Testis (tissue), 3 donors: ENCODE data around the gene TNS3. TPM values are rescaled to one million over a fixed set of nuclear protein-coding genes. Genes with fewer than 3 reads are reported as not detected.

Experiments
- DNase-seq: peaks from one replicate; pipeline ENCODE4 v3.0.0-alpha.2; 2019
- H3K27ac ChIP-seq, 2 donors: fragments of 200-600 bp; sonication (generic); one replicate each; pipeline ENCODE4 v1.5.1; 2019
- H3K27me3 ChIP-seq: fragments of 200-600 bp; sonication (generic); one replicate; pipeline ENCODE4 v1.5.1; 2019
- H3K36me3 ChIP-seq: fragments of 200-600 bp; sonication (generic); one replicate; pipeline ENCODE4 v1.5.1; 2017; ENCODE audit warnings: low read depth; ENCODE audit errors: missing control alignments
- H3K4me1 ChIP-seq: fragments of 200-600 bp; sonication (generic); one replicate; pipeline ENCODE4 v1.5.1; 2019
- H3K4me3 ChIP-seq, 2 donors: fragments of 200-600 bp; sonication (generic); one replicate each; pipeline ENCODE4 v1.5.1; 2017 to 2019
- H3K9me3 ChIP-seq: fragments of 200-600 bp; sonication (generic); one replicate; pipeline ENCODE4 v1.5.1; 2017
- POLR2A ChIP-seq: fragments of 450-650 bp; IDR thresholded peaks from one replicate; pipeline ENCODE4 v1.6.1; 2017; ENCODE audit warnings: antibody characterized with exemption, mild to moderate bottlenecking, moderate library complexity
- WGBS, 2 donors: methylation state at CpG; one replicate each; pipeline ENCODE4 v1.1.5; 2018; 5-methylcytosine and 5-hydroxymethylcytosine counted together
- intact Hi-C: fragments of 100-400 bp; cut with DNase I; formaldehyde crosslinking; loops from one replicate; pipeline ENCODE4 v1.15.1; 2023; ENCODE audit warnings: low total_unique reads
- polyA plus RNA-seq: library from polyadenylated mRNA; stranded (reverse); fragments of 350-450 nt; fragmentation: Illumina TruSeq; extraction: RNeasy Lipid Tissue Mini Kit (QIAGEN cat#74804); gene quantifications from one replicate; pipeline ENCODE4 v1.2.3, GENCODE V29; 2014; ENCODE audit warnings: low read depth, low replicate concordance; ENCODE audit not compliant: insufficient read depth
- total RNA-seq, 2 donors: library from RNA; depleted of rRNA; stranded (reverse); fragments of >200 nt; gene quantifications; one replicate each; pipeline ENCODE4 v1.2.3, GENCODE V29; 2016
- TF ChIP-seq, protein P1 (sequence below), 3 experiments: fragments of 450-650 bp in 2 of 3; fragments of 200-600 bp in 1 of 3; sonication (generic) in 1 of 3; IDR thresholded peaks; one replicate each; pipeline ENCODE4 v1.5.1; 2016 to 2019; ENCODE audit warnings: antibody characterized with exemption in 3 of 3, mild to moderate bottlenecking in 2 of 3, moderate library complexity in 1 of 3

The TNS3 gene
- total and polyA plus RNA-seq, 3 donors from 2014 or later = 28.5 to 93.5 (median 60.0) TPM

DNA sequence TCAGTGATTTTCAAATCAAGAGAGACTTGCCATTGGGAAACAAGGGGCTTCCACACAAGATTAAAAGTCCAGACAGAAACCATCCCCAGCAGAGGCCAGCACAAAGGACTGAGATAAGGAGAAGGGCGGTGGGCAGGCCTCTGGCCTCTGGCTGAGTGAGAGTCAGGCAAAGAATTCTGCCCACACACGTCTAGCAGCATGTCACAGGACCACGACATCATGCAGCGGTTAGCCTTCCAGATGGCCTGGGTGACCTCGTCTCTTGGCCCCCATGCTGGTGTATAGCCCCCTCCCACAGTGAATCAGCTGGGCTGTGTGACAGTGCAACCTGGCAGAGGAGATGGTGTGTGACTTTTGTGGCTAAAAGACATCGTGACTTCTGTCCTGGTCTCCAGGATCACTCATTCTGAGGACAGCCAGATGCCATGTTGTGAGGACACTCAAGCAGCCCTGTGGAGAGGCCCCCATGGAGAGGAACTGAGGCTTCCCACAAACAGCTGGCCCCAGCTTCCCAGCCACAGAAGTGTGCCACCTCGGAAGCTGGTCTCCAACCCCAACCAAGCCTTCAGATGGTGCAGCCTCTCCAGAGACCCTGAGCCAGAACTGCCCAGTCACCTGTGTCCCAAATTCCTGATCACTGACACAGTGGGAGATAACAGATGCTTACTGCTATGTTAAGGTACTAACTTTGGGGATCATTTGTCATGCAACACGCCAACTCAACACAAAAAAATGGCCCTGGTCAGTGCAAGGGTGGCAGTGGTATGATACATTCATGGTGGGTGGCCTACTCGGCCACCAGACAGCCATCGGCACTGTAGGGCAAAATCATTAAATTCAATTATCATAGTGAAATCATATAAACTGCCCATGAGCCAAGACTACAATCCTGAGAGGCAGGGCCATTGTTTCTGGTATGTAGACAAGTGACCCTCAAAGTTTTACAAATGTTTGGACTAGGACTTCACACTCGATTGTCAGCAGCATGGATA is 73.2 kb downstream of the TNS3 start:
- no peak overlapping the region for H3K27ac ChIP-seq
- WGBS, 2 donors = 85% methylated on average over 10 to 11 of the region's 11 CpGs
- no peak overlapping the region for H3K4me3 ChIP-seq
- H3K36me3 ChIP-seq = no peaks in the 10 kb centered on the region
- peak; percentile 62 for DNase-seq
- intact Hi-C loops = no loop called here
- no peak for TF ChIP-seq POLR2A
- TF ChIP-seq, protein P1, sequence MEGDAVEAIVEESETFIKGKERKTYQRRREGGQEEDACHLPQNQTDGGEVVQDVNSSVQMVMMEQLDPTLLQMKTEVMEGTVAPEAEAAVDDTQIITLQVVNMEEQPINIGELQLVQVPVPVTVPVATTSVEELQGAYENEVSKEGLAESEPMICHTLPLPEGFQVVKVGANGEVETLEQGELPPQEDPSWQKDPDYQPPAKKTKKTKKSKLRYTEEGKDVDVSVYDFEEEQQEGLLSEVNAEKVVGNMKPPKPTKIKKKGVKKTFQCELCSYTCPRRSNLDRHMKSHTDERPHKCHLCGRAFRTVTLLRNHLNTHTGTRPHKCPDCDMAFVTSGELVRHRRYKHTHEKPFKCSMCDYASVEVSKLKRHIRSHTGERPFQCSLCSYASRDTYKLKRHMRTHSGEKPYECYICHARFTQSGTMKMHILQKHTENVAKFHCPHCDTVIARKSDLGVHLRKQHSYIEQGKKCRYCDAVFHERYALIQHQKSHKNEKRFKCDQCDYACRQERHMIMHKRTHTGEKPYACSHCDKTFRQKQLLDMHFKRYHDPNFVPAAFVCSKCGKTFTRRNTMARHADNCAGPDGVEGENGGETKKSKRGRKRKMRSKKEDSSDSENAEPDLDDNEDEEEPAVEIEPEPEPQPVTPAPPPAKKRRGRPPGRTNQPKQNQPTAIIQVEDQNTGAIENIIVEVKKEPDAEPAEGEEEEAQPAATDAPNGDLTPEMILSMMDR (IDR thresholded peaks at IDR 0.05) = no peak
- H3K27me3 ChIP-seq = no peaks in the 10 kb centered on the region
- H3K9me3 ChIP-seq = no peaks in the 10 kb centered on the region
- H3K4me1 ChIP-seq = peaks cover 38% of the 10 kb centered on the region

GRCh38 chr7:47507522-47507921 is 74.4 kb downstream of the TNS3 start:
- TF ChIP-seq, protein P1 (IDR thresholded peaks at IDR 0.05) = no peak
- no peak for TF ChIP-seq POLR2A
- Histone ChIP-seq H3K9me3 (no peaks in the 10 kb centered on the region), H3K27me3 (no peaks in the 10 kb centered on the region), H3K27ac (peak overlapping the region; percentile 1 to 50), H3K4me3 (no peak overlapping the region), H3K4me1 (peaks cover 39% of the 10 kb centered on the region), H3K36me3 (no peaks in the 10 kb centered on the region)
- intact Hi-C loops = no loop called here
- no peak for DNase-seq
- WGBS, 2 donors = 67 to 68% methylated on average over 9 of the region's 9 CpGs

GRCh38 chr7:47506382-47507339 is 75.2 kb downstream of the TNS3 start:
- 50 to 57% methylated on average over 14 of the region's 14 CpGs for WGBS, 2 donors
- H3K27me3 ChIP-seq = no peaks in the 10 kb centered on the region
- H3K36me3 ChIP-seq = no peaks in the 10 kb centered on the region
- no peak overlapping the region for H3K4me3 ChIP-seq
- H3K4me1 ChIP-seq = peaks cover 47% of the 10 kb centered on the region
- peak overlapping the region in 1 of 2 donors; percentile 1 for H3K27ac ChIP-seq
- intact Hi-C loops = no loop called here
- no peak for TF ChIP-seq POLR2A
- TF ChIP-seq, protein P1 (IDR thresholded peaks at IDR 0.05) = no peak
- peak; percentile 65 for DNase-seq
- H3K9me3 ChIP-seq = no peaks in the 10 kb centered on the region

- Histone ChIP-seq H3K36me3 (no peaks in the 10 kb centered on the region), H3K27ac (no peak overlapping the region), H3K27me3 (no peaks in the 10 kb centered on the region), H3K9me3 (no peaks in the 10 kb centered on the region), H3K4me1 (peaks cover 57% of the 10 kb centered on the region), H3K4me3 (no peak overlapping the region)
- no peak for DNase-seq
- WGBS, 2 donors = 83 to 89% methylated on average over 7 to 12 of the region's 12 CpGs
- intact Hi-C loops = no loop called here
- TF ChIP-seq, protein P1 (IDR thresholded peaks at IDR 0.05) = no peak
- TF ChIP-seq POLR2A = no peak
Observed at GRCh38 chr7:47505312-47506007, 76.5 kb downstream of the TNS3 start.
